HG02884 (cell line): Measurements from ENCODE around the gene NDUFB11.

Source experiments
- ATAC-seq: cut with Tn5 transposase; IDR thresholded peaks from one replicate; pipeline ENCODE4 v1.9.1; 2021; ENCODE audit warnings: mild to moderate bottlenecking, moderate library complexity; ENCODE audit not compliant: unreplicated experiment

NDUFB11 gene

GRCh38 chrX:47174846-47175587 is 30.5 kb upstream of the NDUFB11 start:
- ATAC-seq, result no peak

GRCh38 chrX:47174376-47174775 is 29.9 kb upstream of the NDUFB11 start:
- ATAC-seq, result no peak

GRCh38 chrX:47172971-47173792 is 28.7 kb upstream of the NDUFB11 start:
- no peak for ATAC-seq

GRCh38 chrX:47172549-47172948 is 28.0 kb upstream of the NDUFB11 start:
- no peak for ATAC-seq

- no peak for ATAC-seq
These were observed 27.5 kb upstream of the NDUFB11 start for GRCh38 chrX:47171996-47172395.

GRCh38 chrX:47170861-47171692 is 26.6 kb upstream of the NDUFB11 start:
- ATAC-seq, result no peak

GRCh38 chrX:47169726-47170515 is 25.4 kb upstream of the NDUFB11 start:
- ATAC-seq, result no peak

- ATAC-seq, result no peak
These were observed 24.8 kb upstream of the NDUFB11 start for GRCh38 chrX:47169273-47169672.

GRCh38 chrX:47168495-47169073 is 24.1 kb upstream of the NDUFB11 start:
- ATAC-seq, result no peak

- ATAC-seq, result no peak
These were observed 21.6 kb upstream of the NDUFB11 start for GRCh38 chrX:47166126-47166525.

- no peak for ATAC-seq
These were observed 19.9 kb upstream of the NDUFB11 start for GRCh38 chrX:47164420-47164819.

- ATAC-seq, result no peak
These were observed 18.6 kb upstream of the NDUFB11 start for GRCh38 chrX:47162927-47163583.

GRCh38 chrX:47160781-47161180 is 16.3 kb upstream of the NDUFB11 start:
- no peak for ATAC-seq

- ATAC-seq, result no peak
These were observed 14.3 kb upstream of the NDUFB11 start for GRCh38 chrX:47158781-47159180.

- no peak for ATAC-seq
These were observed 13.6 kb upstream of the NDUFB11 start for GRCh38 chrX:47158131-47158530.

- no peak for ATAC-seq
These were observed 12.4 kb upstream of the NDUFB11 start for GRCh38 chrX:47156611-47157520.

GRCh38 chrX:47151435-47151834 is 6.9 kb upstream of the NDUFB11 start:
- no peak for ATAC-seq

GRCh38 chrX:47148946-47149345 is 4.4 kb upstream of the NDUFB11 start:
- ATAC-seq, result no peak
